Mucosa of gallbladder (tissue), 1 donor: ENCODE results near the gene MAPK8IP2. TPM values are rescaled to one million over a fixed set of nuclear protein-coding genes. Genes with fewer than 3 reads are reported as not detected.
"Not testable (repeated sequence)": the region's sequence is repeated elsewhere in the genome, so short reads cannot be mapped to it uniquely, and the experiment has no call there.

Experiments used
- DNase-seq: peaks from one replicate; pipeline ENCODE4 v3.0.0-alpha.2; 2020; ENCODE audit warnings: low spot score
- total RNA-seq: library from RNA; stranded (reverse); gene quantifications from one replicate; pipeline ENCODE4 v1.2.1, GENCODE V29; 2021
- donor health status: DM: no; HTN: no; CAD: no.

Gene MAPK8IP2
- total RNA-seq, 1 donor from 2014 or later: 0.89 TPM

GRCh38 chr22:50599816-50600455 is 657 bp upstream of the MAPK8IP2 start:
- peak; percentile 49 for DNase-seq

GRCh38 chr22:50600967-50601668 is 525 bp downstream of the MAPK8IP2 start:
- DNase-seq: no peak

- DNase-seq: no peak
Measured at GRCh38 chr22:50601669-50602337, 1.2 kb downstream of the MAPK8IP2 start.

- no peak for DNase-seq
Measured at GRCh38 chr22:50602338-50602700, 1.7 kb downstream of the MAPK8IP2 start.

GRCh38 chr22:50603511-50604255 is 3.1 kb downstream of the MAPK8IP2 start:
- DNase-seq: no peak

- DNase-seq: no peak
Measured at GRCh38 chr22:50604256-50605001, 3.8 kb downstream of the MAPK8IP2 start.

GRCh38 chr22:50605002-50605612 is 4.5 kb downstream of the MAPK8IP2 start:
- no peak for DNase-seq

- no peak for DNase-seq
Measured at GRCh38 chr22:50605613-50606074, 5.1 kb downstream of the MAPK8IP2 start.

GRCh38 chr22:50606165-50606945 is 5.8 kb downstream of the MAPK8IP2 start:
- no peak for DNase-seq

- no peak for DNase-seq
Measured at GRCh38 chr22:50606946-50607658, 6.5 kb downstream of the MAPK8IP2 start.

- DNase-seq: no peak
Measured at GRCh38 chr22:50607659-50608020, 7.0 kb downstream of the MAPK8IP2 start.

GRCh38 chr22:50608058-50608840 is 7.7 kb downstream of the MAPK8IP2 start:
- DNase-seq: not testable (repeated sequence)

- DNase-seq: no peak
Measured at GRCh38 chr22:50608996-50609395, 8.4 kb downstream of the MAPK8IP2 start.

- no peak for DNase-seq
Measured at GRCh38 chr22:50609599-50609998, 9.0 kb downstream of the MAPK8IP2 start.

- DNase-seq: no peak
Measured at GRCh38 chr22:50610041-50610451, 9.5 kb downstream of the MAPK8IP2 start.

- DNase-seq: no peak
Measured at GRCh38 chr22:50610581-50610980, 10.0 kb downstream of the MAPK8IP2 start.

GRCh38 chr22:50611341-50612060 is 10.9 kb downstream of the MAPK8IP2 start:
- no peak for DNase-seq

GRCh38 chr22:50612168-50612527 is 11.6 kb downstream of the MAPK8IP2 start:
- no peak for DNase-seq
